Peyer's patch (tissue), 4 donors: Measurements from ENCODE around the gene SPOCD1.

Source experiments
- CTCF ChIP-seq, 6 experiments: fragments of 450-650 bp in 4 of 6; fragments of 200-600 bp in 2 of 6; sonication (generic) in 1 of 6; IDR thresholded peaks; one replicate each; pipeline ENCODE4 v1.5.1; 2017 to 2019; ENCODE audit warnings: antibody characterized with exemption in 6 of 6, mild to moderate bottlenecking in 3 of 6, moderate library complexity in 1 of 6
- POLR2A ChIP-seq, 2 donors: fragments of 450-650 bp; IDR thresholded peaks; one replicate each; pipeline ENCODE4 v1.5.1; 2017; ENCODE audit warnings: antibody characterized with exemption in 2 of 2, mild to moderate bottlenecking in 2 of 2, moderate library complexity in 2 of 2

- TF ChIP-seq CTCF (IDR thresholded peaks at IDR 0.05) (no peak), POLR2A (IDR thresholded peaks at IDR 0.05) (no peak)
These were observed 17.2 kb downstream of the SPOCD1 start for GRCh38 chr1:31798433-31799195.
